Tibial nerve (tissue), 4 donors: Measurements from ENCODE around the gene CCDC179. TPM values are rescaled to one million over a fixed set of nuclear protein-coding genes. Genes with fewer than 3 reads are reported as not detected.

ENCODE experiments used
- DNase-seq, 2 donors: peaks; one replicate each; pipeline ENCODE4 v3.0.0-alpha.2; 2019; ENCODE audit warnings: low spot score in 2 of 2
- H3K27ac ChIP-seq, 4 donors: fragments of 200-600 bp; sonication (generic) in 3 of 4; one replicate each; pipeline ENCODE4 v1.5.1; 2017 to 2019; ENCODE audit warnings: mild to moderate bottlenecking in 1 of 4
- H3K27me3 ChIP-seq, 2 donors: fragments of 200-600 bp; sonication (generic) in 1 of 2; one replicate each; pipeline versions ENCODE4 v1.5.1 to v1.6.0; 2017 to 2019
- H3K36me3 ChIP-seq, 3 donors: fragments of 200-600 bp; sonication (generic); one replicate each; pipeline ENCODE4 v1.5.1; 2018 to 2019
- H3K4me1 ChIP-seq, 4 donors: fragments of 200-600 bp; sonication (generic) in 3 of 4; one replicate each; pipeline ENCODE4 v1.5.1; 2017 to 2019
- H3K4me3 ChIP-seq, 4 donors: fragments of 200-600 bp; sonication (generic) in 3 of 4; one replicate each; pipeline ENCODE4 v1.5.1; 2017 to 2019; ENCODE audit warnings: mild to moderate bottlenecking in 1 of 4, moderate library complexity in 1 of 4
- H3K9me3 ChIP-seq, 4 donors: fragments of 200-600 bp; sonication (generic) in 3 of 4; one replicate each; pipeline ENCODE4 v1.5.1; 2017 to 2019
- EP300 ChIP-seq, 2 donors: sonication (generic); formaldehyde crosslinking; IDR thresholded peaks; one replicate each; pipeline ENCODE4 v1.6.1; 2017; ENCODE audit warnings: antibody characterized with exemption in 2 of 2, mild to moderate bottlenecking in 1 of 2
- POLR2A ChIP-seq, 2 donors: fragments of 450-650 bp; IDR thresholded peaks; one replicate each; pipeline ENCODE4 v1.6.1; 2017; ENCODE audit warnings: antibody characterized with exemption in 2 of 2, mild to moderate bottlenecking in 2 of 2, moderate library complexity in 2 of 2
- WGBS, 2 donors: methylation state at CpG; one replicate each; pipeline ENCODE4 v1.1.5; 2018; 5-methylcytosine and 5-hydroxymethylcytosine counted together
- total RNA-seq, 4 donors: library from RNA; depleted of rRNA; stranded (reverse); fragments of >200 nt; gene quantifications; one replicate each; pipeline ENCODE4 v1.1.0, GENCODE V29; 2016
- TF ChIP-seq, protein P1 (sequence below), 5 experiments: fragments of 200-600 bp in 3 of 5; fragments of 450-650 bp in 2 of 5; sonication (generic) in 3 of 5; IDR thresholded peaks; one replicate each; pipeline ENCODE4 v1.5.1; 2016 to 2019; ENCODE audit warnings: antibody characterized with exemption in 5 of 5, mild to moderate bottlenecking in 3 of 5, moderate library complexity in 2 of 5

CCDC179 gene
- total RNA-seq, 4 donors from 2014 or later: not detected

DNA sequence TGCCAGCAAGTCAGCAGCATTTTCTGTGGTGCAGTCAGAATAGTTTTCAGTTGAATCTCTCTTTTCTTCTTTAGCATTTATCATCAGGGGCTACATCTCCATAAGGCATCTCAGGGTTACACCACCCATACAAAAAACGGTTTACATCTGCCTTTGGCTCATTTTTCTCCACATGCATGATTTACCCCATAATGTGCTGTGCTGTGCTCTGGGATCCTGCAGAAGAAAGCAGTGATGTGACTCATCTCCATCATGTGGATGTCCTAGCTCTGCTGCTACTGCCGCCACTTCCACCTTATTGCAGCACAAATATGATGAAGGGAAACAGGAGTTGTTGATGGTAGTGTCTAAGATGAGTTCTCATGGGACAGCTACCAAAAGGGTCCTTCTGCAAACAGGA lies 30.0 kb upstream of the CCDC179 start:
- no peak for TF ChIP-seq POLR2A (IDR thresholded peaks at IDR 0.05)
- TF ChIP-seq EP300 (IDR thresholded peaks at IDR 0.05): no peak
- TF ChIP-seq, protein P1, sequence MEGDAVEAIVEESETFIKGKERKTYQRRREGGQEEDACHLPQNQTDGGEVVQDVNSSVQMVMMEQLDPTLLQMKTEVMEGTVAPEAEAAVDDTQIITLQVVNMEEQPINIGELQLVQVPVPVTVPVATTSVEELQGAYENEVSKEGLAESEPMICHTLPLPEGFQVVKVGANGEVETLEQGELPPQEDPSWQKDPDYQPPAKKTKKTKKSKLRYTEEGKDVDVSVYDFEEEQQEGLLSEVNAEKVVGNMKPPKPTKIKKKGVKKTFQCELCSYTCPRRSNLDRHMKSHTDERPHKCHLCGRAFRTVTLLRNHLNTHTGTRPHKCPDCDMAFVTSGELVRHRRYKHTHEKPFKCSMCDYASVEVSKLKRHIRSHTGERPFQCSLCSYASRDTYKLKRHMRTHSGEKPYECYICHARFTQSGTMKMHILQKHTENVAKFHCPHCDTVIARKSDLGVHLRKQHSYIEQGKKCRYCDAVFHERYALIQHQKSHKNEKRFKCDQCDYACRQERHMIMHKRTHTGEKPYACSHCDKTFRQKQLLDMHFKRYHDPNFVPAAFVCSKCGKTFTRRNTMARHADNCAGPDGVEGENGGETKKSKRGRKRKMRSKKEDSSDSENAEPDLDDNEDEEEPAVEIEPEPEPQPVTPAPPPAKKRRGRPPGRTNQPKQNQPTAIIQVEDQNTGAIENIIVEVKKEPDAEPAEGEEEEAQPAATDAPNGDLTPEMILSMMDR (IDR thresholded peaks at IDR 0.05): no peak
- no peak overlapping the region for H3K4me3 ChIP-seq
- no peaks in the 10 kb centered on the region for H3K27me3 ChIP-seq
- no peak for DNase-seq
- no peaks in the 10 kb centered on the region for H3K4me1 ChIP-seq
- 87 to 92% methylated on average over 2 of the region's 2 CpGs for WGBS, 2 donors
- no peaks in the 10 kb centered on the region for H3K36me3 ChIP-seq
- H3K27ac ChIP-seq: no peak overlapping the region
- no peaks in the 10 kb centered on the region for H3K9me3 ChIP-seq

DNA sequence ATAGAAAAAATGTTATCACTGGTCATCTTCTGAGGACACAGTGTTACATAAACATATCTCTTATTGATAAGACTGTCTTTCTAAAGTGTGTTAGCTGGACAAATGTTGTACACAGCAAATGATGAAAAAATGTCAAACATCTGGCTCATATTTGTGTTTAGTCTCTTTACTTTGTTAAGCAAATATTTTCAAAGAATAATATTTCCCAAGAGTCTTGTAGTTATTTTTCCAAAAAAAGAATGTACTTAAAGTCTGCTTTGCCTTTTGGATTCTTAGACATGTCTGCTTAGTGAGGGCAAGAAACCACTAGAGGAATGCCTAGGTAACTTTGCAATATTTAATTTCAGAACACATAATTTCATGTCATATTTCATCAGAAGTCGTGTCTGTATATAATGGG lies 23.9 kb upstream of the CCDC179 start:
- no peaks in the 10 kb centered on the region for H3K4me1 ChIP-seq
- TF ChIP-seq POLR2A (IDR thresholded peaks at IDR 0.05) (no peak), EP300 (IDR thresholded peaks at IDR 0.05) (no peak)
- TF ChIP-seq, protein P1 (IDR thresholded peaks at IDR 0.05): no peak
- DNase-seq: no peak
- H3K36me3 ChIP-seq: no peaks in the 10 kb centered on the region
- H3K27ac ChIP-seq: no peak overlapping the region
- no peaks in the 10 kb centered on the region for H3K9me3 ChIP-seq
- WGBS, 2 donors: 40 to 41% methylated on average over 1 of the region's 1 CpG
- no peaks in the 10 kb centered on the region for H3K27me3 ChIP-seq
- no peak overlapping the region for H3K4me3 ChIP-seq

DNA sequence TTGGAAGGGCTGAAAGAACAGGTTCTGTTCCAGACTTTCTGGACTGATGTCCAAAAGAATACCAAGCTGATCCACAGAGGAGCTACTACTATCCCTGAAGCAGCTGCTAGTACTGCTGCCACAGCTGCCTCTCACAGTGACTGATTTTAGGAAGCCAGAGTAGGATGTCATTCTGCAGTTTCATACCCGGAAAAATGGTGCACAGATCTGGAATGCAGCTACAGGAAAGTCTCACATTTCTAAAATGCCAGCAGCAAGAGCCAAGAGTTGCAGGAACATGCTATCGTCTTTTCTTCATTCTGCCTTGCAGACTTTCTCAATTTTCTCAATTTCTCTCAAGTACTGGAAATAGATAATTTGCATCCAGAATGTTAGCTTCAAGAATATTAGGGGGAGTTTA lies 19.4 kb upstream of the CCDC179 start:
- H3K27me3 ChIP-seq: no peaks in the 10 kb centered on the region
- 26 to 36% methylated on average over 2 of the region's 2 CpGs for WGBS, 2 donors
- no peaks in the 10 kb centered on the region for H3K9me3 ChIP-seq
- DNase-seq: no peak
- H3K4me1 ChIP-seq: peaks cover 0 to 3% (median 0%) of the 10 kb centered on the region in 4 donors
- TF ChIP-seq EP300 (IDR thresholded peaks at IDR 0.05) (no peak), POLR2A (IDR thresholded peaks at IDR 0.05) (no peak)
- TF ChIP-seq, protein P1 (IDR thresholded peaks at IDR 0.05): no peak
- H3K27ac ChIP-seq: no peak overlapping the region
- no peaks in the 10 kb centered on the region for H3K36me3 ChIP-seq
- H3K4me3 ChIP-seq: no peak overlapping the region

DNA sequence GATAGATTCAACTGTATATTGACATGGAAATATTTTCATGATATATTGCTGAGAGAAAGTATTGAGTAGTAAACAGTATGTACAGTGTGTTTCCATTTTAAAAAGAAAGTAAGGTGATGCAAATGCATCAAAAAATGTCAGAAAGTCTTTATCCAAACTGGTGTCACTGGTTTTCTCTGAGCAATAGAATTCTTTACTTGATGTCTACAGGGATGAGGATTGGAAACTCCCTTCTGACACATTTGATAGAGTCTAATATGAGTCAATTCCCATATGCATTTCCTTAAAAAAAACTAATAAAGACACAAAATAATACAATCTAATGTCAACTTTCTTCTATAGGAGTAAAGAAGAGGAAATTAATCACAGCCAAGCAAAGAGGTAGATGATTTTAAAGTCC lies 18.3 kb upstream of the CCDC179 start:
- no peaks in the 10 kb centered on the region for H3K36me3 ChIP-seq
- no peak for DNase-seq
- no peak overlapping the region for H3K4me3 ChIP-seq
- H3K27me3 ChIP-seq: no peaks in the 10 kb centered on the region
- TF ChIP-seq POLR2A (IDR thresholded peaks at IDR 0.05) (no peak), EP300 (IDR thresholded peaks at IDR 0.05) (no peak)
- TF ChIP-seq, protein P1 (IDR thresholded peaks at IDR 0.05): no peak
- H3K27ac ChIP-seq: no peak overlapping the region
- no peaks in the 10 kb centered on the region for H3K9me3 ChIP-seq
- peaks cover 0 to 3% (median 0%) of the 10 kb centered on the region in 4 donors for H3K4me1 ChIP-seq

DNA sequence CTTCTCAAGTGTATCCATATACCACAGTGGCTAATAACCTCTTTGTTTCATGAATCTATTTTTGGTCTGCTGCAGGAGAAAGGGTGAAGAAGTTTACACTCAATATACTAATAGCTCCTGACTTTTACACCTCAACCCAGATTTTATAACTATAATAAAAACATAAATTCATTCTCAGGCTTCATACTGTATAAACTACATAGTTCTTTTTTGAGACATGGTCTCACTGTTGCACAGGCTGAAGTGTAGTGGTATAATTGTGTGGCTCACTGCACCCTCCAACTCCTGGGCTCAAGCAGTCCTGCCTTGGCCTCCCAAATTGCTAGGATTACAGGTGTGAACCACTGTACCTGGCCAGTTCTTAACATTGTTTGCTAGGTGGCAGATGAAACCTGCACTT lies 17.8 kb upstream of the CCDC179 start:
- TF ChIP-seq POLR2A (IDR thresholded peaks at IDR 0.05): no peak
- H3K4me3 ChIP-seq: no peak overlapping the region
- no peak for DNase-seq
- no peak overlapping the region for H3K27ac ChIP-seq
- H3K9me3 ChIP-seq: no peaks in the 10 kb centered on the region
- no peaks in the 10 kb centered on the region for H3K36me3 ChIP-seq
- H3K27me3 ChIP-seq: no peaks in the 10 kb centered on the region
- H3K4me1 ChIP-seq: peaks cover 0 to 3% (median 0%) of the 10 kb centered on the region in 4 donors

DNA sequence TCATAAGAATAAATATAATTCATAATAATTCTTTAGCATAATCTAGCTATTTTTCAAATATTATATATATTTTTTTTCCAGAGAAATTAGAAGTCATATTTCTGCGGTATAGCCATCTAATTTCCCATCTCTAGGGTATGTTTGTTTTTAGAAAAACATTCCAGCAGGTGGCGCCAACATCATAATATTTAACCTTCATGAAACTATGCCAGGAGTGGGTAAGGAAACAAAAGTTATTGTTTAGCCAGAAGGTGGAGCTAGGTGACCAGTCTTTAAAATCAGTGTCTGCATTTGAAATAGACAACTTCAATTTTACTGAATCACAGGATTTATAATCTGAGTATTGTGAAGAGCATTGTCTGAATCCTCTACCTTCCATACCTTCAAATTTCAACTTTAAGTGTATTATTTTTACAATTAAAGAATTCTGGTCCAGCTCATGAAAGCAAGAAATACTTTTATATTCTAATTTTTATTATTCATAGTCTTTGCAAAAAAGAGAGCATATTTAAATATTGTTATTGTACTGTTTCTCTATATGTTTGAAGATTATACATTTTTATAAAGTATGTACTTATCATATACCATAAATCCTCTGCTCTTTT lies 15.7 kb upstream of the CCDC179 start:
- no peaks in the 10 kb centered on the region for H3K9me3 ChIP-seq
- 1 to 4% methylated on average over 2 of the region's 2 CpGs for WGBS, 2 donors
- TF ChIP-seq, protein P1 (IDR thresholded peaks at IDR 0.05): peak; percentile 38 to 72 (median 54)
- no peak for TF ChIP-seq EP300 (IDR thresholded peaks at IDR 0.05)
- no peak overlapping the region for H3K27ac ChIP-seq
- peaks cover 0 to 3% (median 0%) of the 10 kb centered on the region in 4 donors for H3K4me1 ChIP-seq
- DNase-seq: peak; percentile 28 to 90
- H3K27me3 ChIP-seq: no peaks in the 10 kb centered on the region
- no peak overlapping the region for H3K4me3 ChIP-seq
- no peaks in the 10 kb centered on the region for H3K36me3 ChIP-seq
